ENCODE results near the gene FAM174B. TPM values are rescaled to one million over a fixed set of nuclear protein-coding genes. Genes with fewer than 3 reads are reported as not detected.
A peak's percentile ranks its signal among the peaks of the same experiment; 100 is the strongest.

FAM174B gene
- total and polyA plus RNA-seq, 4 donors, result 19.0 to 59.6 (median 42.3) TPM

DNA sequence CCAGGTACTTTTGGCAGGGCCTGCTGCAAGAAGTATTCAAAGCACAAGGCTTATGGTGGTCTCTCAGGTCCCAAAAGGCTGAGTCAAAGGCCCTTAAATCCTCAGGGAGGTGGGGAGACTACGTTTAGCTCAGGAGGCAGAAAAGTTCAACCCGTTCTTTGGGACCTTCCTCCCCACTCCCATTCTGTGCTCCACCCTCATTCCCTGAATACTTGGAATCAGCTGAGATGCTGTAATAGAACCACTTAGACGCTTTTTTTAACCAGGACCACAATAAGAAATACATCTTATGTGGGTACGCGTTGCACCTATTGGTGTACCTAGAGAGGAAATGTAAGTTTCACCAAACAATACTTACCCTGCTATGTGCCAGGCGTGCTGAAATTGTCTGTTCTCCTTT is 58.0 kb downstream of the FAM174B start:
- TF ChIP-seq, protein P1, sequence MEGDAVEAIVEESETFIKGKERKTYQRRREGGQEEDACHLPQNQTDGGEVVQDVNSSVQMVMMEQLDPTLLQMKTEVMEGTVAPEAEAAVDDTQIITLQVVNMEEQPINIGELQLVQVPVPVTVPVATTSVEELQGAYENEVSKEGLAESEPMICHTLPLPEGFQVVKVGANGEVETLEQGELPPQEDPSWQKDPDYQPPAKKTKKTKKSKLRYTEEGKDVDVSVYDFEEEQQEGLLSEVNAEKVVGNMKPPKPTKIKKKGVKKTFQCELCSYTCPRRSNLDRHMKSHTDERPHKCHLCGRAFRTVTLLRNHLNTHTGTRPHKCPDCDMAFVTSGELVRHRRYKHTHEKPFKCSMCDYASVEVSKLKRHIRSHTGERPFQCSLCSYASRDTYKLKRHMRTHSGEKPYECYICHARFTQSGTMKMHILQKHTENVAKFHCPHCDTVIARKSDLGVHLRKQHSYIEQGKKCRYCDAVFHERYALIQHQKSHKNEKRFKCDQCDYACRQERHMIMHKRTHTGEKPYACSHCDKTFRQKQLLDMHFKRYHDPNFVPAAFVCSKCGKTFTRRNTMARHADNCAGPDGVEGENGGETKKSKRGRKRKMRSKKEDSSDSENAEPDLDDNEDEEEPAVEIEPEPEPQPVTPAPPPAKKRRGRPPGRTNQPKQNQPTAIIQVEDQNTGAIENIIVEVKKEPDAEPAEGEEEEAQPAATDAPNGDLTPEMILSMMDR (IDR thresholded peaks at IDR 0.05; ENCODE audit: control extremely low read depth, extremely low read depth), result no peak
- Histone ChIP-seq H3K9ac (ENCODE audit: insufficient read depth in 1 of 2, low read length in 2 of 2) (no peak overlapping the region), H3K4me1 (ENCODE audit: control insufficient read depth in 5 of 5, insufficient read depth in 5 of 5, low read length in 5 of 5) (peaks cover 0 to 8% (median 5%) of the 10 kb centered on the region in 5 donors), H3K27ac (ENCODE audit: low read depth in 1 of 2, low read length in 1 of 2) (peak overlapping the region in 1 of 2 donors; percentile 86), H3K4me3 (no peak overlapping the region), H3K27me3 (ENCODE audit: control insufficient read depth in 3 of 3, insufficient read depth in 3 of 3, low read length in 2 of 3) (no peaks in the 10 kb centered on the region), H3K9me3 (ENCODE audit: control insufficient read depth in 4 of 4, insufficient read depth in 3 of 4, low read length in 3 of 4) (no peaks in the 10 kb centered on the region), H3K36me3 (ENCODE audit: control insufficient read depth in 4 of 4, insufficient read depth in 4 of 4, low read length in 4 of 4) (no peaks in the 10 kb centered on the region)
- ATAC-seq (ENCODE audit: insufficient read depth, low FRiP score) (peak; percentile 55), DNase-seq (no peak)
- WGBS, 2 donors, result 67 to 86% methylated on average over 6 of the region's 6 CpGs

DNA sequence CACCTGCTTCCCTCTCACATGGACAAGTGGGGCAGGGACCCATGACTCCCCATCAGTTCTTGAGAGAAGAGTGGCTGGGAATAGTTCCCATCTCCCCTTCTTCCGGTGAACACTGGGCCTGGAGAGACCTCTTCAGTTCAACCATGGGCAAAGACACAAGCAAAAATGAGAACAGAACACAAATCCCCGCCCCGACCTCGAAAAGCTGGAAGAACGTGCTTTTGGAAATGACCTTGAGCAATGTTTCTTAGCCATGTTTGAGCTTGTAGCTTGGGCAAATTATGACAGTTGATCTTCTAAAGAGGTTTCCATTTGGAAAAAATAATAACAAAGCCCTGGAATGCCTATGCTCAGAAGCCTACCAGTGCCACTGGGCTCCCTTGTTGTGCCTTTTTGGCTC is 59.0 kb downstream of the FAM174B start:
- H3K9me3 ChIP-seq (ENCODE audit: control insufficient read depth in 4 of 4, insufficient read depth in 3 of 4, low read length in 3 of 4), result no peaks in the 10 kb centered on the region
- DNase-seq (no peak), ATAC-seq (ENCODE audit: insufficient read depth, low FRiP score) (no peak)
- H3K4me1 ChIP-seq (ENCODE audit: control insufficient read depth in 5 of 5, insufficient read depth in 5 of 5, low read length in 5 of 5), result peaks cover 0 to 8% (median 5%) of the 10 kb centered on the region in 5 donors
- H3K36me3 ChIP-seq (ENCODE audit: control insufficient read depth in 4 of 4, insufficient read depth in 4 of 4, low read length in 4 of 4), result no peaks in the 10 kb centered on the region
- H3K27me3 ChIP-seq (ENCODE audit: control insufficient read depth in 3 of 3, insufficient read depth in 3 of 3, low read length in 2 of 3), result no peaks in the 10 kb centered on the region
- TF ChIP-seq, protein P1 (IDR thresholded peaks at IDR 0.05; ENCODE audit: control extremely low read depth, extremely low read depth), result no peak
- H3K27ac ChIP-seq (ENCODE audit: low read depth in 1 of 2, low read length in 1 of 2), result peak overlapping the region in 1 of 2 donors; percentile 86
- H3K9ac ChIP-seq (ENCODE audit: insufficient read depth in 1 of 2, low read length in 2 of 2), result no peak overlapping the region
- H3K4me3 ChIP-seq, result no peak overlapping the region
- 80 to 88% methylated on average over 5 of the region's 5 CpGs for WGBS, 2 donors

DNA sequence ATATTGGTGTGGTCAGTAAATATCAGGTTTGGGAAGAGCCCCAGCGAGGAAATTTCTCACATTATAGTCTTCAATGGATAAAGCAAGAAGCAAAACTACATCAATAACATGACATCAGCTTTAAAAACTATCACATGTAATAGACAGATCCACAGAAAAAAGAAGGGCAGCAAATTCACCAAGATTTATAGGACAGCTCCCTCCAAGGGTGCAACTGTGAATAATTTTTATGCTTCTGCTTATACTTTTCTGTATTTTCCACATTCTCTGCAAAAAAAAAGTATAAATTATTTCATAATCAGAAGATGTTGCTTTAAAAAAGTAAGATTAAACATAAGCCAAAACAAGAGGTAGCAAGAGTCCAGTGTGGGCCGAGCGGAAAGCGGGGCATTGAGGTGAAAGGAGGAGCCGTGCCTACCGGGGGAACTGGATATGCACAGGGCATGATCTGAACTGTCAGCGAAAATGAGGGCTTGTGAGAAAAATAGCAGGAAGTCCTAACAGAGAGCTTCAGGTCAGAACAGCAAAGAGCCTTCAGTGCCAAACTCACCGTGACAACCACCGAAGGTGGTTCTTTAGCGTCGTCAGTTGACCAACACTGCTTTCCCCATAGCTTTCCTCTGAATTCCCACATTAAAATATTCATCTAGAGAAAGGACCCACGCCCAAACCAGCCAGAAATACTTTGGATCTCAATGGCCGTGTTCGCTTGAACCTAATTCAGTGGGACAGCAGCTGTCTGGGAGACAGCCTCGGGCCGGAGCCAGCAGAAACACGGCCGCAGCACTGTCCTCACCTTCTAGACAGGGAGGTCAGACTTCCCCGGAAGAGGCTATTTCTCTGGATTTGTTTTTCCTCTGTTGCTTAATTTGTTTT is 59.8 kb downstream of the FAM174B start:
- Histone ChIP-seq H3K36me3 (ENCODE audit: control insufficient read depth in 4 of 4, insufficient read depth in 4 of 4, low read length in 4 of 4) (no peaks in the 10 kb centered on the region), H3K9ac (ENCODE audit: insufficient read depth in 1 of 2, low read length in 2 of 2) (peak overlapping the region in 1 of 2 donors; percentile 23), H3K9me3 (ENCODE audit: control insufficient read depth in 4 of 4, insufficient read depth in 3 of 4, low read length in 3 of 4) (no peaks in the 10 kb centered on the region), H3K27ac (ENCODE audit: low read depth in 1 of 2, low read length in 1 of 2) (no peak overlapping the region), H3K4me3 (no peak overlapping the region), H3K27me3 (ENCODE audit: control insufficient read depth in 3 of 3, insufficient read depth in 3 of 3, low read length in 2 of 3) (no peaks in the 10 kb centered on the region), H3K4me1 (ENCODE audit: control insufficient read depth in 5 of 5, insufficient read depth in 5 of 5, low read length in 5 of 5) (peaks cover 0 to 8% (median 5%) of the 10 kb centered on the region in 5 donors)
- no peak for DNase-seq
- ATAC-seq (ENCODE audit: insufficient read depth, low FRiP score), result no peak
- TF ChIP-seq, protein P1 (IDR thresholded peaks at IDR 0.05; ENCODE audit: control extremely low read depth, extremely low read depth), result no peak
- 75 to 83% methylated on average over 19 of the region's 19 CpGs for WGBS, 2 donors
